Epidermal melanocyte (primary cell): ENCODE measurements around the gene PPM1F.
A peak's percentile ranks its signal among the peaks of the same experiment; 100 is the strongest.
"Not testable (repeated sequence)": the region's sequence is repeated elsewhere in the genome, so short reads cannot be mapped to it uniquely, and the experiment has no call there.

Experiments used
- DNase-seq: peaks from one replicate; pipeline ENCODE4 v3.0.0; 2011; ENCODE audit warnings: low spot score; ENCODE audit not compliant: insufficient read length

Gene PPM1F

DNA sequence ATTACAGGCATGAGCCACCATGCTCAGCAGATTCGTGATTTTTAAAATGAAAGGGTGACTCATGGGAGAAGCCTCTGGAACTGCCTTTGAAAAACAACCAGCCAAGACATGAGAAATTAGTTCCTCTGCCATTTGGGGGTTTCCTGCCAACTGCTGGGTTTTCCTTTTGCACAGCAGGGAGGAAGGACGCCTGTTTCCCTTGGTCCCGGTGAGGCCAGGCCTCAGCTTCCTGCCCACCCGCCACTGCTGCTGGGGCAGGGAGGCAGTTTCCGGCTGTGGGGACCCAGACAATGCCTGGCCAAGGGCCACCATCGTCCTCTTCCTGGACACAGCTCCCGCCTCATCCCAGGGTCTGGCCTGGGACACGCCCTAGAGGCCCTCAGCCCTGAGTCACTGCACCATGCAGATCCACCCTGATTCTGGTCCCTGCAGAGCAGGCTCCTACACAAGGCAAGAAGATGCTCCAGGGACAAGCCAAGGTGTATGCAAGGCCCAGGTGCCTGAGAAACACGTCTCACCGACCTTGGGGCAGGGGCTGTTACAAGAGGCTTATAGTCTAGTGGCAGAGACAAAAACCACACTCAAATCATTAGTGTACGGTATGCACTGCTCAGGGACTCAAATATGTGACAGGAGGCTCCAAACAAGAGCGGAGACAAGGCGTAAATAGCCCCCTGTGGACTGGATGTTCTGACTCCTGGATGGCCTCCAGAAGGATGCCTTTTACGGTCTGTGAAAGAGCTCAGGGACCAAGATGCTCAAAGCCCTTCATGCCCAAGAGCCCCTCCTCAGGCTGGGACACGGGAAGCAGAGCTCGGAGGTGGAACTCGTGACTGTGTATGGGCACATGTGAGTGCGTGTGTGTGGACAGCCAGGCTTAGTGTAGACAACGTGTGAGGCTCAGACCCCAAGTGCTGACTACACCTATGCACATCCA is 10.0 kb downstream of the PPM1F start:
- DNase-seq, result no peak

DNA sequence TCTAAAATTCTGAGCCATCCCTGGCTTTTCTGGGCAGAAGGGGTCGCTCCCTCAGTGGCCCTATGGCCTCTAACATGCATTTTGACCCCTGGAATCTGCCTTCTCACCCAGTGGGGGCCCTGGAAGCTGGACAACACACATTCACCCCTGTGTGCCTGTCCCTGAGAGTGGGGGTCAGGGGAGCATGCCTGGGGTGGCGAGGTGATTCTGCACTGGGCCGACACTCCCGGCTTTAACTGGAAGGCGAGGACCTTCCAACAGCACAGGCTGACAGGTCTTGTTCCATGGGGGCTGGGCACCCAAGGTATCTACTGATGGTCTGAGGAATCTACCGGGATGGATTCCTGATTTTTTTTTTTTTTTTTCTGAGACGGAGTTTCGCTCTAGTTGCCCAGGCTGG is 10.7 kb downstream of the PPM1F start:
- no peak for DNase-seq

GRCh38 chr22:21940521-21940920 is 12.1 kb downstream of the PPM1F start:
- no peak for DNase-seq

GRCh38 chr22:21939935-21940334 is 12.7 kb downstream of the PPM1F start:
- not testable (repeated sequence) for DNase-seq

DNA sequence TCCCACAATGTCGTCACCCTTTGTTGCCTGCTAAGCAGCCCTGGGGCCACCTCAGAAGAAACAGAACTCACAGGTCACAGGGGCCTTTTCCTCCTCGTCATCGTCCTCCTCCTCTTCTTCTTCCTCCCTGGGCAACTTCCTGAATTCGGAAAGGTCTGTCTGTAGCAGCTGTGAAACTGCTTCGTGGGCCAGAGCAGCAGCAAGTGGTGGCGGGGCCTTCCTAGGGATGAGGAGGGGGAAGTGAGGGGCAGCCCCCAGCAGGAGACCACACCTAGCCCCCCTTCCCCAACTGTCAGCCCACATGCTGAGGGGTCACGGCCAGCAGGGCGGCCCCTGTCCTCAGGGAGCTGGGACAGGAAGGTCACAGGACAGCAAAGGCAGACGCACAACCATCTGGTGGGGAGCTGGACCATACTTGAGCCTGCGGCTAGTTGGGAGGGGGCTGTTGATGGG is 13.2 kb downstream of the PPM1F start:
- DNase-seq, result no peak

GRCh38 chr22:21938906-21939305 is 13.7 kb downstream of the PPM1F start:
- no peak for DNase-seq

DNA sequence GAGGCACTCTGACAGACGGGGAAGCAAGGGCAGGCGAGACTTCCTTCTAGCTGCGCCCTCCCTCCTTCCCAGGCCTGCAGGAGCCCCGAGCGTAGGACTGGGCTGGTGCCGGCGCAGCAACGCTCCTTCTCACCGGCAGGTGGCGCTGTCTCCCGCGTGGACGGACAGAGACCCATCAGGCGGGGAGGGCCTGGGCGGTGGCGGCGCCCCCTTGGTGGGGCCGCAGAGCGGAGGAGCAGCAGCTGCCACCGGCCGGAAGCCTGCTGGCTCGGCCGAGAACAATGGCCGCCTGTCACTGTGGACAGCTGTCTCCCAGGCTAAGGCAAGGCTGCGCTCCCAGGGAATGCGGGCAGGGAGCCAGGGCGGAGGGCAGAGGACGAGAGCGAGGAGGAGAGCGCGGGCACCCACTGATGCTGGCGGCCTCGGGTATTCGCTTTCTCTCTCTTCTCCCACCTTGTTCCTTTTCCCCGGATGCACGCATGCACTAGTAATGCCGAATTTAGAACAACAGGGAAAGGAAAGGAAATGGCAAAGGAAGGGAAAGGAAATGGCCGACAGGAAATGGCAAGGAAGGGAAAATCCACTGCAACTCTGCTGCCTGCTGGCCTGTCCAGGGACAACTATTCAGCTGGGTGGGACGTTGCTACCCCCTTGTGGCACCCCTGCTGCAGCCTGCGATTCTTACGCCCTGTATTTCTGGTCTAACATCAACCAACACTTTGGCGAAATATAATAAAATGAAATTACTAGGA is 14.4 kb downstream of the PPM1F start:
- DNase-seq, result peak; percentile 73

DNA sequence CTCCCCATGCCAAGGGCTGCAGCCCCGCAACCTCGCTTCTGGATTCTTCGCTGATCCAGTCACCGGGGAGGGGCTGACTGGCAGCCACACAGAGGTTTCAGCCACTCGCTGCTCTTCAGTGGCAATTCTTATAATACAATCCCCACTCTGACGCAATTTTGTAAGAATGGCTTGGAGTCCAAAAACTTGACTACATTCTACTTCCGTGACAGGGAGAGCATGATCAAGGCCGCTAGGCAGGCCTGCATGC is 14.9 kb downstream of the PPM1F start:
- DNase-seq, result no peak

DNA sequence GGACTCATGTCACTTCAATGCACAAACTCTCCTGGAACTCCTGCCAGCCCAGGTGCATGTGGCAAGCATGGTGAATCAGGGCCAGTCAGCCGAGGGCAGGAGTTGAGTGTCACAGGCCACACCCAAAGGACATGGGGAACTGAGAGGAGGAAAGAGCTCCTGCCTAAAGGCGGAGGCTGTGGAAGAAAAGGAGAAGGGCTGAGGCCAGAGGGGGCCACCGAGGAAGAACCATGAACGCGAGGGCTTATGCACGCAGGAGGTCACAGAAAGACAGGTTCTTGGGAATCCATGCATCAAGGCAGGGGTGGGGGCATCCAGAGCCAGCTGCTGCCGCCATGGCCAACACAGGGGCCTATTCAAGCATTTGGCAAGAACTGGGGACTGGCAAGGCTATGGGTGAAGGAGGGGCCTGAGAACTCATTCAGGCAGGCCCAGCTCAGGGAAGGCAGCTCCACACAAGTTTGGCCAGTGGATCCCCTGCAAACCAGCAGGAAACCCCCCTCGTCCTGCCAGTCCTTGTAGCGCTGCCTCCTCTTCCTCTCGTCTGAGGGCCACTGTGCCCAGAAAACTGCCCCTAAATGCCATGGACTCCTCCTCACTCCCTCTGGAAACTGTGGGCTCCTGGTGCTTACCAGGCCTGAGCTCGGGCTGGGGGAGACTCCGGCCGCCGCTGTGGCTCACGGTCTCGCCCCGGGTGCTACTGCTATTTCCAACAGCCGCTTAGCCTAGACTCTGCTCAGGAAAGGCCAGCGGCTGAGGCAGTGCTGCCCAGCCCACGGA is 15.4 kb downstream of the PPM1F start:
- DNase-seq, result no peak

GRCh38 chr22:21936151-21936775 is 16.4 kb downstream of the PPM1F start:
- DNase-seq, result no peak

DNA sequence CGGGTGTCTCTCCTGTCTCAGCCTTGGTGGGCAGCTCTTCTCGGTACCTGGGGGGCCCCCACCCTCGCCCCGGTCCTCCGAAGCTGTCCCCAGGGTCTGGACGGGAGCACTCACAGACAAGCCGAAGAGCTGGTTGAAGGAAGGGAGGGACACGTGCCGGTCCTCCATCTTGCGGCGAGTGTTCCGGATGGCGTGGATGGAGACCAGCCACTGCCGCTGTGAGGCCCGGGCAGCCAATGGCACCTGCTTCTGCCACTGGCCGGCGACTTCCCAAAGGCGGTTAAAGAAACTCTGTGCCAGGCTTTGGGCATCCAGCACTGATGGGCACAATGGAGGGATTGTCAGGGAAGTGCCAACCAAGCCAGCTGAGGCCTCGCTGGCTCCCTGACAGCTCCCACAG is 18.7 kb downstream of the PPM1F start:
- no peak for DNase-seq

- DNase-seq, result no peak
Measured at GRCh38 chr22:21933413-21933812, 19.2 kb downstream of the PPM1F start.

DNA sequence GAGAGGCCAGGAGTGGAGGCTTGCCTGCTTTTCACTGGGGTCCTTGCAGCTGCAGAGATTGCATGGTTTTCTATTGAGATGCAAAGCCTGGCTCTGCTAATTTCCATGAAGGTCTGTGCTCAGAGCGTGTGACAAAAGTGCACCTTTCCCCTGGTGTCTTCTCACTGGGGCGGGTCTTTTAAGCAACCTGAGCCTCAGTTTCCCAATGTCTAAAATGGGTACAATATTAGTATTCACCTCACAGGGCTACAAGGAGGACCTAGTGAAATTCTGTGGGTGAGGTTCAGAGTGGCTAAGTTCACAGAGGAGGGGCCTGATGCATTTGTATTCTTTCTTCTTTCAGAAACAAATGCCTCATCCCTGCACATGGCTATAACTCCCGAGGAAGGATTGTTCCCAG is 20.3 kb downstream of the PPM1F start:
- no peak for DNase-seq

- no peak for DNase-seq
Measured at GRCh38 chr22:21931056-21931455, 21.6 kb downstream of the PPM1F start.

DNA sequence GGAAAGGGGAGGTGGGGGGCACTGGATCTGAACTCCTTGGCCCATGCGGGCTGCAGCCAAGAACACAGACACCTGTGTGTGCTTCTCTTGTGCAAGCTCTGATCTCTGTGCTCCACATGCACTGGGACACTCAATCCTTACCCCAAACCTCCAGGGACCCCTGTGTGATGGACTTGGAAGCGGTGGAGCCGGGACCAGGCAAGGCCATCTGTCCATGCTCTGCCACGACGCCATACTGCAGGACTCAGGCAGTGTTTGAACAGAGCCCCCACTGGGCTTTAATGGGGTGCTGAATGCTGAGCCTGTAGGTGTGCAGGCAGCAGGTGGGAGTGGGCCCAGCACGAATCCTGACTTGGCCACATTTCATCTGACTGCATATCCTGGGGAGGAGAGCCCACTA is 23.4 kb downstream of the PPM1F start:
- no peak for DNase-seq

GRCh38 chr22:21928048-21928447 is 24.6 kb downstream of the PPM1F start:
- no peak for DNase-seq

- no peak for DNase-seq
Measured at GRCh38 chr22:21927174-21927823, 25.3 kb downstream of the PPM1F start.

DNA sequence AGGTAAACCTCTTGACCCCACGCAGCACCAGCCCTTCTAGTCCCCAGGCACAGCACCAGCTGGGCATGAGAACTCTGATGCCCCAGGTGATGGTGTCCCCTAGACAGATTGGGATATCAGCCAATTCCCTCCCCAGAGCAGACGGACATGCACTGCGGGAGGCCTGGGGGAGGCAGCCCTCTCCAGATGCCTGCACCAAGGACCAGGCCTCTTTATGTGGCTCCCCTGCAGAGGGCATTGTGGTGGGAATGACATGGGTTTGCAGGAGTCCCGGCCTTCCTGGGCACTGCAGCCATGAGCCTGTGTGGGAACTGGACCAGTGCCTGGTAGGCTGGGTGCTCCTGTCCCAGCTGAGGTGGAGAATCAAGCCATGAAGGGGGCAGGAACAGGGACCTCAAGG is 25.9 kb downstream of the PPM1F start:
- no peak for DNase-seq

DNA sequence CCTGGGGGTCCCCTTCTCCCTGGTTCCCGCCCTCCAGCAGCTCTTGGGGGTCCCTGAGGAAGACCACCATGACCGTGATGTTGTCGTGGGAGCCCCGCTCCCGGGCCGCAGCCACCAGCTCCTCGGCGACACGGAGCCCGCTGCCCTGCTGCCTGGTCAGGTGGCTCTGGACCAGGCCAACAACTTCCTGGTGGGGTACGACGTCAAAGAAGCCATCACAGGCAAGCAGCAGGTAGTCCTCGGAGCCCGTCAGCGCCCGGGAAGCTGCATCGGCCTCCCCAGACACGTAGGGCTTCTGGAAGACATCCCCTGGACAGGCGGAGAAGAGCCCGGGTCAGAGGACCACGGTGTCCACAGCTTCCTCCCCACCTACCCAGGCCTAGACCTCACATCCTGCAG is 29.5 kb downstream of the PPM1F start:
- DNase-seq, result no peak

- DNase-seq, result no peak
Measured at GRCh38 chr22:21922370-21923162, 30.1 kb downstream of the PPM1F start.
